Mammary epithelial cell (primary cell): ENCODE data around the gene COG2.

ENCODE experiments used
- EZH2 ChIP-seq: IDR thresholded peaks from 2 replicates; pipeline ENCODE4 v1.6.1; 2012; ENCODE audit warnings: low read length, inconsistent platforms, borderline replicate concordance
- TF ChIP-seq, protein P1 (sequence below), 2 donors: IDR thresholded peaks in 1 of 2; conservative IDR thresholded peaks in 1 of 2; 2 replicates each; pipeline ENCODE4 v1.5.1; 2011 to 2012; ENCODE audit warnings: inconsistent platforms in 2 of 2, low read length in 2 of 2, mild to moderate bottlenecking in 2 of 2, control low read depth in 1 of 2, low read depth in 1 of 2; ENCODE audit not compliant: insufficient read depth in 1 of 2; ENCODE audit errors: extremely low read depth in 1 of 2

DNA sequence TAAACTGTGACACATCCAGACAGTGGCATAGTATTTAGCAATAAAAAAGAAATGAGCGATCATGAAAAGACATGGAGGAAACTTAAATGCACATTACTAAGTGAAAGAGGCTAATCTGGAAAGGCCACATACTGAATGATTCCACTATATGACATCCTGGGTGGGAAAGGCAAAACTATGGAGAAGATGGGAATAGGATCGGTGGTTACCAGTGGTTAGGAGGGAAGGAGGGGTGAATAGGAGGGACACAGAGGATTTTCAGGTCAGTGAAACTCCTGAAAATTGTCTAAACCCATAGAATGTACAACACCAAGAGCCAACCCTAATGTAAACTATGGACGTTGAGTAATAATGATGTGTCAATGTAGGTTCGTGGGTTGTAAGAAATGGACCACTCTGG, 57.9 kb downstream of the COG2 start:
- TF ChIP-seq, protein P1, sequence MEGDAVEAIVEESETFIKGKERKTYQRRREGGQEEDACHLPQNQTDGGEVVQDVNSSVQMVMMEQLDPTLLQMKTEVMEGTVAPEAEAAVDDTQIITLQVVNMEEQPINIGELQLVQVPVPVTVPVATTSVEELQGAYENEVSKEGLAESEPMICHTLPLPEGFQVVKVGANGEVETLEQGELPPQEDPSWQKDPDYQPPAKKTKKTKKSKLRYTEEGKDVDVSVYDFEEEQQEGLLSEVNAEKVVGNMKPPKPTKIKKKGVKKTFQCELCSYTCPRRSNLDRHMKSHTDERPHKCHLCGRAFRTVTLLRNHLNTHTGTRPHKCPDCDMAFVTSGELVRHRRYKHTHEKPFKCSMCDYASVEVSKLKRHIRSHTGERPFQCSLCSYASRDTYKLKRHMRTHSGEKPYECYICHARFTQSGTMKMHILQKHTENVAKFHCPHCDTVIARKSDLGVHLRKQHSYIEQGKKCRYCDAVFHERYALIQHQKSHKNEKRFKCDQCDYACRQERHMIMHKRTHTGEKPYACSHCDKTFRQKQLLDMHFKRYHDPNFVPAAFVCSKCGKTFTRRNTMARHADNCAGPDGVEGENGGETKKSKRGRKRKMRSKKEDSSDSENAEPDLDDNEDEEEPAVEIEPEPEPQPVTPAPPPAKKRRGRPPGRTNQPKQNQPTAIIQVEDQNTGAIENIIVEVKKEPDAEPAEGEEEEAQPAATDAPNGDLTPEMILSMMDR (conservative IDR thresholded peaks at IDR 0.05 in 1 of 2, IDR thresholded peaks at IDR 0.05 in 1 of 2; ENCODE audit: extremely low read depth in 1 of 2, insufficient read depth in 1 of 2, low read depth in 1 of 2, low read length in 2 of 2) = no peak
- no peak for TF ChIP-seq EZH2
